ENCODE measurements around the gene TDRD1.

DNA sequence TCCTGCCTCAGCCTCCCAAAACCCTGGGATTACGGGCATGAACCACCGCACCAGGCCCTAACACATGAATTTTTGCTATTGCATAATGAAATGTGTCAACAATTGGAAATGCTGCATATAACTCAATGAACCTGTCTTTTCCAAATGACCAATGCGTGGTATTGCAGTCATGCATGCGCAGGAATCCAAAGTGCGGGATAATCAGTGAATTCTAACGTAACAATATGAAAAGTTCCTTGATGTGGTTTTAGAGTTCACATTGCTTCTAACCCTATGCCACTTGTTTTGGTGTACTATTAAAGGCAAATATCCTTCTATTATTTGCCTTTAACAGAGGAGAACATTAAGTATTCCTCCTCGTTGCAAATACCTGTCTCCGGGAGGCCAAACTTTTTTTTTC is 10.5 kb downstream of the TDRD1 start:
- TF ChIP-seq AFF1 (IDR thresholded peaks at IDR 0.05; ENCODE audit: low read depth in 1 of 2, partially characterized antibody in 2 of 2) = no peak
- no peak for TF ChIP-seq ATF7 (IDR thresholded peaks at IDR 0.05)
- no peak for TF ChIP-seq EP300 (IDR thresholded peaks at IDR 0.05; ENCODE audit: low read length)
- TF ChIP-seq, protein P1, sequence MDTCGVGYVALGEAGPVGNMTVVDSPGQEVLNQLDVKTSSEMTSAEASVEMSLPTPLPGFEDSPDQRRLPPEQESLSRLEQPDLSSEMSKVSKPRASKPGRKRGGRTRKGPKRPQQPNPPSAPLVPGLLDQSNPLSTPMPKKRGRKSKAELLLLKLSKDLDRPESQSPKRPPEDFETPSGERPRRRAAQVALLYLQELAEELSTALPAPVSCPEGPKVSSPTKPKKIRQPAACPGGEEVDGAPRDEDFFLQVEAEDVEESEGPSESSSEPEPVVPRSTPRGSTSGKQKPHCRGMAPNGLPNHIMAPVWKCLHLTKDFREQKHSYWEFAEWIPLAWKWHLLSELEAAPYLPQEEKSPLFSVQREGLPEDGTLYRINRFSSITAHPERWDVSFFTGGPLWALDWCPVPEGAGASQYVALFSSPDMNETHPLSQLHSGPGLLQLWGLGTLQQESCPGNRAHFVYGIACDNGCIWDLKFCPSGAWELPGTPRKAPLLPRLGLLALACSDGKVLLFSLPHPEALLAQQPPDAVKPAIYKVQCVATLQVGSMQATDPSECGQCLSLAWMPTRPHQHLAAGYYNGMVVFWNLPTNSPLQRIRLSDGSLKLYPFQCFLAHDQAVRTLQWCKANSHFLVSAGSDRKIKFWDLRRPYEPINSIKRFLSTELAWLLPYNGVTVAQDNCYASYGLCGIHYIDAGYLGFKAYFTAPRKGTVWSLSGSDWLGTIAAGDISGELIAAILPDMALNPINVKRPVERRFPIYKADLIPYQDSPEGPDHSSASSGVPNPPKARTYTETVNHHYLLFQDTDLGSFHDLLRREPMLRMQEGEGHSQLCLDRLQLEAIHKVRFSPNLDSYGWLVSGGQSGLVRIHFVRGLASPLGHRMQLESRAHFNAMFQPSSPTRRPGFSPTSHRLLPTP (IDR thresholded peaks at IDR 0.05; ENCODE audit: borderline replicate concordance, extremely low read depth, insufficient read length) = no peak
